Measurements from ENCODE around the gene E2F8.

GRCh38 chr11:19243143-19243542 is 2.4 kb upstream of the E2F8 start:
- TF ChIP-seq E2F5 (CRISPR knock-in tag; IDR thresholded peaks at IDR 0.05) (no peak), USF2 (CRISPR knock-in tag; IDR thresholded peaks at IDR 0.05) (no peak), ATF3 (CRISPR knock-in tag; conservative IDR thresholded peaks at IDR 0.05) (no peak), CTCF (IDR thresholded peaks at IDR 0.05) (no peak), SP1 (CRISPR knock-in tag; conservative IDR thresholded peaks at IDR 0.05) (no peak), ZNF138 (CRISPR knock-in tag; conservative IDR thresholded peaks at IDR 0.05) (no peak), FOXP4 (CRISPR knock-in tag; IDR thresholded peaks at IDR 0.05) (no peak), AFF4 (CRISPR knock-in tag; IDR thresholded peaks at IDR 0.05; ENCODE audit: borderline replicate concordance) (no peak), ZNF232 (CRISPR knock-in tag; IDR thresholded peaks at IDR 0.05) (no peak), E2F4 (CRISPR knock-in tag; IDR thresholded peaks at IDR 0.05; ENCODE audit: borderline replicate concordance, low read depth) (no peak), CREM (CRISPR knock-in tag; IDR thresholded peaks at IDR 0.05) (no peak), ZNF416 (CRISPR knock-in tag; IDR thresholded peaks at IDR 0.05) (no peak), JUN (CRISPR knock-in tag; IDR thresholded peaks at IDR 0.05) (no peak), EMX1 (CRISPR knock-in tag; IDR thresholded peaks at IDR 0.05) (no peak)
